HEK293T (cell line): ENCODE data around the gene NOSIP.

Experiments
- CTCF ChIA-PET: fragments of 350-600 bp; formaldehyde crosslinking; extraction: SDS; loops from one replicate; lab custom pipeline; 2021; ENCODE audit warnings: antibody characterized with exemption, inconsistent platforms; lab: Yijun Ruan, JAX
- POLR2A ChIA-PET: fragments of 350-600 bp; formaldehyde crosslinking; extraction: SDS; loops from one replicate; lab custom pipeline; 2020; ENCODE audit warnings: antibody characterized with exemption, inconsistent platforms; lab: Yijun Ruan, JAX
- DNase-seq: peaks from one replicate; pipeline ENCODE4 v3.0.0; 2012; ENCODE audit warnings: mixed read lengths; ENCODE audit errors: extremely low spot score
- ARNT ChIP-seq: fragments of 450-650 bp; IDR thresholded peaks from 2 replicates; pipeline ENCODE4 v1.6.1; 2017; ENCODE audit warnings: mild to moderate bottlenecking
- BHLHE40 ChIP-seq: fragments of 450-650 bp; IDR thresholded peaks from 2 replicates; pipeline ENCODE4 v1.6.1; 2016; ENCODE audit warnings: mild to moderate bottlenecking, moderate library complexity, borderline replicate concordance
- CTBP1 ChIP-seq: fragments of 450-650 bp; IDR thresholded peaks from 2 replicates; pipeline ENCODE4 v1.6.1; 2016; ENCODE audit warnings: borderline replicate concordance
- ELF4 ChIP-seq: fragments of 450-650 bp; IDR thresholded peaks from 2 replicates; pipeline ENCODE4 v1.6.1; 2017; ENCODE audit warnings: antibody characterized with exemption
- FOXA1 ChIP-seq: fragments of 450-650 bp; IDR thresholded peaks from 2 replicates; pipeline ENCODE4 v1.6.1; 2016; ENCODE audit warnings: mild to moderate bottlenecking
- FOXK2 ChIP-seq: fragments of 450-650 bp; IDR thresholded peaks from 2 replicates; pipeline ENCODE4 v1.6.1; 2016; ENCODE audit warnings: mild to moderate bottlenecking
- FOXM1 ChIP-seq: fragments of 450-650 bp; IDR thresholded peaks from 2 replicates; pipeline ENCODE4 v1.6.1; 2017; ENCODE audit warnings: mild to moderate bottlenecking, borderline replicate concordance
- HDGF ChIP-seq: fragments of 450-650 bp; IDR thresholded peaks from 2 replicates; pipeline ENCODE4 v1.6.1; 2017; ENCODE audit warnings: antibody characterized with exemption, borderline replicate concordance
- L3MBTL2 ChIP-seq: fragments of 450-650 bp; conservative IDR thresholded peaks from 2 replicates; pipeline ENCODE4 v1.6.1; 2016; ENCODE audit warnings: mild to moderate bottlenecking
- LEF1 ChIP-seq: fragments of 450-650 bp; IDR thresholded peaks from 2 replicates; pipeline ENCODE4 v1.6.1; 2017; ENCODE audit warnings: mild to moderate bottlenecking, borderline replicate concordance
- NFRKB ChIP-seq: fragments of 450-650 bp; IDR thresholded peaks from 2 replicates; pipeline ENCODE4 v1.6.1; 2016; ENCODE audit warnings: mild to moderate bottlenecking, moderate library complexity
- SP1 ChIP-seq: fragments of 450-650 bp; IDR thresholded peaks from 2 replicates; pipeline ENCODE4 v1.6.1; 2017
- SUZ12 ChIP-seq: fragments of 450-650 bp; IDR thresholded peaks from 2 replicates; pipeline ENCODE4 v1.6.1; 2016; ENCODE audit warnings: mild to moderate bottlenecking
- TARDBP ChIP-seq: fragments of 450-650 bp; IDR thresholded peaks from 2 replicates; pipeline ENCODE4 v1.6.1; 2016
- ZNF384 ChIP-seq: fragments of 450-650 bp; IDR thresholded peaks from 2 replicates; pipeline ENCODE4 v1.6.1; 2016
- TF ChIP-seq, protein P1 (sequence below): fragments of 450-650 bp; IDR thresholded peaks from 2 replicates; pipeline ENCODE4 v1.6.1; 2016

NOSIP gene

DNA sequence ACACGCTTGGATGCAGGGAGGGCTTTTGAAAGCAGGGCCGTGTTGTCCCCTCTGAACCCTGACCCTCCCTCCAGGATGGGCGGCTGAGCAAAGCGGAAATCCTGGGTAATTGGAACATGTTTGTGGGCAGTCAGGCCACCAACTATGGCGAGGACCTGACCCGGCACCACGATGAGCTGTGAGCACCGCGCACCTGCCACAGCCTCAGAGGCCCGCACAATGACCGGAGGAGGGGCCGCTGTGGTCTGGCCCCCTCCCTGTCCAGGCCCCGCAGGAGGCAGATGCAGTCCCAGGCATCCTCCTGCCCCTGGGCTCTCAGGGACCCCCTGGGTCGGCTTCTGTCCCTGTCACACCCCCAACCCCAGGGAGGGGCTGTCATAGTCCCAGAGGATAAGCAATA lies 37.3 kb downstream of the NOSIP start:
- ChIA-PET POLR2A (no interaction called here), CTCF (no interaction called here)
- TF ChIP-seq L3MBTL2 (no peak), ARNT (no peak), NFRKB (no peak), FOXM1 (no peak), ELF4 (no peak), FOXK2 (no peak), TARDBP (no peak), FOXA1 (no peak), SUZ12 (no peak)
- TF ChIP-seq, protein P1, sequence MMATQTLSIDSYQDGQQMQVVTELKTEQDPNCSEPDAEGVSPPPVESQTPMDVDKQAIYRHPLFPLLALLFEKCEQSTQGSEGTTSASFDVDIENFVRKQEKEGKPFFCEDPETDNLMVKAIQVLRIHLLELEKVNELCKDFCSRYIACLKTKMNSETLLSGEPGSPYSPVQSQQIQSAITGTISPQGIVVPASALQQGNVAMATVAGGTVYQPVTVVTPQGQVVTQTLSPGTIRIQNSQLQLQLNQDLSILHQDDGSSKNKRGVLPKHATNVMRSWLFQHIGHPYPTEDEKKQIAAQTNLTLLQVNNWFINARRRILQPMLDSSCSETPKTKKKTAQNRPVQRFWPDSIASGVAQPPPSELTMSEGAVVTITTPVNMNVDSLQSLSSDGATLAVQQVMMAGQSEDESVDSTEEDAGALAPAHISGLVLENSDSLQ = no peak
- no peak for DNase-seq

DNA sequence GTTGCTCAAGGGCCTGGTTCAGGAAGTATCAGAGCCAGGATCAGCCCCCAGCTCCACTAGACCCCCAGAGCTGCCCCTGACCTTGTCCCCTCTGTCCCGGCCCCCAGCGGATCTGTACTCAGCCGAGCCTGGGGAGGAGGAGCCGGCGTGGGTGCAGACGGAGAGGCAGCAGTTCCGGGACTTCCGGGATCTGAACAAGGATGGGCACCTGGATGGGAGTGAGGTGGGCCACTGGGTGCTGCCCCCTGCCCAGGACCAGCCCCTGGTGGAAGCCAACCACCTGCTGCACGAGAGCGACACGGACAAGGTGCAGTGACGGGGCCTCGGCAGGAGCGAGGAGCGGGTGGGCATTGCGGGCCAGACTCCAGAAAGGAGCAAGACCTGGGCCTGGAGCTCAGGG lies 37.9 kb downstream of the NOSIP start:
- POLR2A ChIA-PET = no interaction called here
- CTCF ChIA-PET = interaction anchor here (0.6 kb wide), 1 partner anchor 12 kb away, joined by 4 read pairs; no protein-coding TSS in a partner anchor
- TF ChIP-seq SUZ12 = no peak
- TF ChIP-seq FOXM1 = no peak
- no peak for TF ChIP-seq TARDBP
- no peak for TF ChIP-seq FOXA1
- TF ChIP-seq ARNT = no peak
- TF ChIP-seq BHLHE40 = no peak
- TF ChIP-seq, protein P1 = no peak
- no peak for TF ChIP-seq SP1
- no peak for TF ChIP-seq CTBP1
- TF ChIP-seq ZNF384 = no peak
- no peak for TF ChIP-seq FOXK2
- TF ChIP-seq L3MBTL2 = no peak
- TF ChIP-seq HDGF = no peak
- TF ChIP-seq ELF4 = no peak
- no peak for TF ChIP-seq LEF1
- no peak for TF ChIP-seq NFRKB
- no peak for DNase-seq

DNA sequence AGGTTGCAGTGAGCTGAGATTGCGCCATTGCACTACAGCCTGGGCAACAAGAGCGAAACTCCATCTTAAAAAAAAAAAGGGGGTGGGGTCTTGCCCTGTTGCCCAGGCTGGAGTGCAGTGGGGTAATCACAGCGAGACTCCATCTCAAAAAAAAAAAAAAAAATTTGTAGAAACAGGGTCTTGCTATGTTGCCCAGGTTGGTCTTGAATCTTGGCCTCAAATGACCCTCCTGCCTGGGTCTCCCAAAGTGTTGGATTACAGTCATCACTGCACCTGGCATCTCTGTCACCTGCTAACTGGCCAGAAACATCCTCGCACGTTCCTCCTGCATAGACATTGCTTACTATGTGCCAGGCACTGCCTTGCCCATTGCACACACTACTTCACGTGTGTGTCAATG lies 38.4 kb downstream of the NOSIP start:
- POLR2A ChIA-PET = no interaction called here
- DNase-seq = no peak
- TF ChIP-seq BHLHE40 (no peak), SP1 (no peak), LEF1 (no peak), SUZ12 (no peak), HDGF (no peak), CTBP1 (no peak), FOXM1 (no peak), ELF4 (no peak), TARDBP (no peak), ARNT (no peak), FOXK2 (no peak)
- TF ChIP-seq, protein P1 = no peak
- CTCF ChIA-PET = interaction anchor here (0.6 kb wide), 1 partner anchor 11 kb away, joined by 4 read pairs; no protein-coding TSS in a partner anchor

DNA sequence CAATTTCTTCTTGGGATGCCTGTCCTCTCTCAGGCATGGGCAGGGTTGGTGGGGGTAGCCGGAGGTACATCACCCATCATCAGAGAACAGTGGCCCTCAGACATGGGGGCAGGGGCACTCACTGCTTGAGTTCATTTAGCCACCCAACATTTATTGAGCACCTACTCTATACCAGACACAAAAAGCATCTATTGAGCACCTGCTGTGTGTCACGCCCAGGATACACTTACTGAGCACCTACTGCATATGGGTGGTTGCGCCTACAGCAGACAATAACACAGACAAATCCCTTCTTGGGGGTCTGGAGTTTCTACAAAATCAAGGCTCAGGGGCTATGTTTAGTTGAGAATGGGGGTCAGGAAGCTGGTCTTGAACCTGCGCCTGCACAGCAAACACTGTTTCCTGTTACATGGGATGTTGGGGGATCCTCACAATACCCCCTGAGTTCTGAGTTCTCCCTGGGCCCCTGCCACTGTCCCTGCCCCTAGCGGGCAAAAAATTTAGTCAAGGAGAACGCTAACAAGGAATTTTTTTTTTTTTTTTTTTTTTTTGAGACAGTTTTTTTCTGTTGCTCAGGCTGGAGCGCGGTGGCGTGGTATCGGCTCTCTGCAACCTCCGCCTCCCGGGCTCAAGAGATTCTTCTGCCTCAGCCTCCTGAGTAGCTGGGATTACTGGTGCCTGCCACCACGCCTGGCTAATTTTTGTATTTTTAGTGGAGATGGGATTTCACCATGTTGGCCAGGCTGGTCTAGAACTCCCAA lies 41.0 kb downstream of the NOSIP start:
- ChIA-PET POLR2A (no interaction called here), CTCF (no interaction called here)
- no peak for TF ChIP-seq SUZ12
- TF ChIP-seq L3MBTL2 = no peak
- TF ChIP-seq ELF4 = no peak
- TF ChIP-seq FOXK2 = no peak
- no peak for TF ChIP-seq ZNF384
- no peak for TF ChIP-seq FOXA1
- TF ChIP-seq LEF1 = no peak
- TF ChIP-seq, protein P1 = no peak
- no peak for TF ChIP-seq HDGF
- no peak for TF ChIP-seq FOXM1
- no peak for DNase-seq

DNA sequence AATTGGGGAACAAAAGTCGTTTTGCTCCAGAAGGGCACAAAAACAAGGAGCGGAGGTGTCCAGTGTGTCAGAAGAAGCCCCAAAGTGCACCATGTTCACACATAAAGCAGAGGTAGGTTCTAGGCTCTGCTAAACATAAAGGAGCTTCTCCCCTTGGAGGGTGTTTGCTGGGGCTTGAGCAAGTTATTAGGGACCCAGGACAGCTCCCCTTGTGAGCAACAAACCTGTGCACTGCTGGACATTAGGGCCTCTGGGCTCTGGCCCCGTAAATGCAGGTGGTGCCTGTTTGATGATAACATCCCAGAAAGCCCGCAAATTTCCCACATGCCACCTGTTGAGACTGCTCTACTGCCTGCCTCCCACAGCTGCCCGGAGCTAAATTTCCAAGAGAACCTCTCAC lies 41.7 kb downstream of the NOSIP start:
- CTCF ChIA-PET = interaction anchor here (0.5 kb wide), 1 partner anchor 23 kb away, joined by 3 read pairs; no protein-coding TSS in a partner anchor
- TF ChIP-seq TARDBP = no peak
- TF ChIP-seq ELF4 = no peak
- TF ChIP-seq FOXM1 = no peak
- TF ChIP-seq FOXA1 = no peak
- no peak for TF ChIP-seq NFRKB
- TF ChIP-seq FOXK2 = no peak
- no peak for TF ChIP-seq CTBP1
- TF ChIP-seq, protein P1 = no peak
- no peak for TF ChIP-seq BHLHE40
- no peak for TF ChIP-seq ARNT
- no peak for TF ChIP-seq SP1
- TF ChIP-seq SUZ12 = no peak
- TF ChIP-seq L3MBTL2 = no peak
- TF ChIP-seq ZNF384 = no peak
- DNase-seq = no peak
- POLR2A ChIA-PET = no interaction called here
